HG03354 (cell line): ENCODE data around the gene CTH.
A peak's percentile ranks its signal among the peaks of the same experiment; 100 is the strongest.
"Not testable (repeated sequence)": the region's sequence is repeated elsewhere in the genome, so short reads cannot be mapped to it uniquely, and the experiment has no call there.

ENCODE experiments used
- ATAC-seq: cut with Tn5 transposase; IDR thresholded peaks from one replicate; pipeline ENCODE4 v1.9.1; 2021; ENCODE audit warnings: mild to moderate bottlenecking; ENCODE audit not compliant: unreplicated experiment, poor library complexity, severe bottlenecking

The CTH gene

DNA sequence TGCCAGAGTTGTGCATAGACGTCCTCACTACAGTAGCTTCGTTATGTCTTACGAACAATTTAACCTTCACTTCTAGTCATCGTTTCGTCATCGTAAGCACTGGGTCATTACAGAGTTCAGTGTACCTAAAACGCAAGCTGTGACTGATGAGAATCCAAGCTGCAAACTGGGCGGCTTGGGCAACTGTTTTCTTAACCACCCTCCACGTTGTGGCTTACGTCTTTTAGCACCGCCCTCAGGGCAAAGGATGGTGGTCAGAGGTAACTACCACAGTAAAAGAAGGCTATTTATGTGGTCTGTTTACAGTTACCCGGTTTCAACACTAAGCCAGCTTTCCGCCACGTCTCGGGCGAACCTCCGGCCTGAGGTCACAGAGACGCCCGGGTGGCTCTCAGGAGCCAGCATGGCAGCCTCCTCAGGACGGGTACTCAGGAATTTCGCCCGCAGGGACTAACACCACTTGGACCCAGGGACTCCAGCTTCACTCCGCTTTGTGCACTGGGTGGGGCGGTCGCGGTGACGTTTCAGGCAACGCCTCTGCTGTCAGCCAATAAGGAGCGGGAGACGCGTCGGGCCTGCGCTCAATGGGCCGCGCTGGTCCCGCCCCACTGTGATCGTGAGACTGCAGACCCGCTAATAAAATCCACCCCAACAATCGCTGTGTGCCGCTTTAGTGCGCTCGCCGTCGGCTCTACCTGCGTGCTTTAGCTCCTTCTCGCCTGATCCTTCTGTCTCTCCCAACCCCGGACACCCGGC is at the start of gene CTH:
Gene CTH (plus strand): TSS at position 665 of the 756 bp plus-strand sequence. CDS start 148 bp downstream, outside the sequence.
- peak; percentile 97 for ATAC-seq

- ATAC-seq, result no peak
These were observed 49.2 kb upstream of the CTH start for GRCh38 chr1:70361727-70362398.

GRCh38 chr1:70364439-70364838 is 46.6 kb upstream of the CTH start:
- no peak for ATAC-seq

DNA sequence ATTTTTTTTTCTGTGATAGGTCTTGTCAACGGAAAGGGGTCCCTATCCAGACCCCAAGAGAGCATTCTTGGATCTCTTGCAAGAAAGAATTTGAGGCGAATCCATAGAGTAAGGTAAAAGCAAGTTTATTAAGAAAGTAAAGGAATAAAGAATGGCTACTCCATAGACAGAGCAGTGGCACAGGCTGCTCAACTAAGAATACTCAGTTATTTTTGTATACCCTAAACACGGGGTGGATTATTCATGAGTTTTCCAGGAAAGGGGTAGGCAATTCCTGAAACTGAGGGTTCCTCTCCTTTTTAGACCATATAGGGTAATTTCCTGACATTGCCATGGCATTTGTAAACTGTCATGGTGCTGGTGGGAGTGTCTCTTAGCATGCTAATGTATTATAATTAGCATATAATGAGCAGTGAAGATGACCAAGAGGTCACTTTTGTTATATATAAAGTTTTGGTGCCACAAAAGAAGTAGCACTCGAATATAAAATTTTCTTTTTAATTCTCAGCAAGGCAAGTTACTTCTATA is 44.6 kb upstream of the CTH start:
- ATAC-seq, result not testable (repeated sequence)

DNA sequence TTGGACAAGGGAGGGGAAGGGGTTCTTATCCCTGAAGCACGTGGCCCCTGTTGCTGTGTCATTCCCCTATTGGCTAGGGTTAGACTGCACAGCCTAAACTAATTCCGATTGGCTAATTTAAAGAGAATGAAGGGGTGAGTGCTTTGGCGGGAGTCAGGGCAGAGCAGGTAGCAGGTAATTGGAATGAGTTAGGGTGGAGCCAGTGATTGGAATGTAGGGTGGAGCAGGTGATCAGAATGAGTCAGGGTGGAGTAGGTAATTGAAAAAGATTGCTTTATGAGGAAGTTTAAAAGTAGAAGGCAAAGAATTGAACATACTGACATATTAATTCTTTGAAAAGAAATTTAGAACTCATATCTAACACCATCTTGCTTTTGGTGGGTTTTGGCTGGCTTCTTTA is 44.1 kb upstream of the CTH start:
- not testable (repeated sequence) for ATAC-seq

DNA sequence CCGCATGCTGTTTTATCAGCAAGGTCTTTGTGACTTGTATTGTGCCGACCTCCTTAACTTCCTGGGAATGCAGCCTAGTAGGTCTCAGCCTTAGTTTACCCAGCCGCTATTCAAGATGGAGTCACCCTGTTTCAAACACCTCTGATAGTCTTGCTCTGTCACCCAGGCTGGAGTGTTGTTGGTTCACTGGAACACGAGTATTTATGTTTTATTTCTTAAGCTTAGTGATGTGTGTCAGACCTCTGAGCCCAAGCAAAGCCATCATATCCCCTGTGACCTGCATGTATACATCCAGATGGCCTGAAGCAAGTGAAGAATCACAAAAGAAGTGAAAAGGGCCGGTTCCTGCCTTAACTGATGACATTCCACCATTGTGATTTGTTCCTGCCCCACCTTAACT is 43.7 kb upstream of the CTH start:
- ATAC-seq, result not testable (repeated sequence)

DNA sequence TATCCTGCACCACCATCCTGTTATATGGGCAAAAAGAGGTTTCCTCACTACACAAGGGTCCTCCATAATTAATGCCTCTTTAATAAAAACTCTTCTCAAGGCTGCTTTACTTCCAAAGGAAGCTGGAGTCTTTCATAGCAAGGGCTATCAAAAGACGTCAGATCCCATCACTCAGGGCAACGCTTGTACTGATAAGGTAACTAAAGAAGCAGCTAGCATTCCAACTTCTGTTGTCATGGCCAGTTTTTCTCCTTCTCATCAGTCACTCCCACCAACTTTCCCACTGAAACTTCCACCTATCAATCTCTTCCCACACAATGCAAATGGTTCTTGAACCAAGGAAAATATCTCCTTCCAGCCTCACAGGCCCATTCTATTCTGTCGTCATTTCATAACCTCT is 39.5 kb upstream of the CTH start:
- not testable (repeated sequence) for ATAC-seq

GRCh38 chr1:70372426-70372825 is 38.6 kb upstream of the CTH start:
- no peak for ATAC-seq

- ATAC-seq, result not testable (repeated sequence)
These were observed 37.5 kb upstream of the CTH start for GRCh38 chr1:70373580-70373979.

DNA sequence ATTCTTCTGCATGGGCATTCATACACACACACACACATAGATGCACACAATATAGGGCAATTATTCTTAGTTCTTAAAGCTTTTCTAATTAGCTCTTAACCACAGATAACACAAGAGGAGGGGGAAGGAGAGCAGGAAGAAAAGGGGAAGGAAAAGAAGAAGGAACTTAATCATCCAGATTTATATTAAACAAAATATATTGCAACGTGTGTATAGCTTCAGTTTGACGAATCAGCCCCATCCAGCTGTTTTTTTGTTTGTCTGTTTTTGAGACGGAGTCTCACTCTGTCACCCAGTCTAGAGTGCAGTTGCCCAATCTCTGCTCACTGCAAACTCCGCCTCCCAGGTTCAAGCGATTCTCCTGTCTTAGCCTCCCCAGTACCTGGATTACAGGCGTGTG is 34.9 kb upstream of the CTH start:
- no peak for ATAC-seq

GRCh38 chr1:70382682-70383081 is 28.4 kb upstream of the CTH start:
- peak; percentile 81 for ATAC-seq

DNA sequence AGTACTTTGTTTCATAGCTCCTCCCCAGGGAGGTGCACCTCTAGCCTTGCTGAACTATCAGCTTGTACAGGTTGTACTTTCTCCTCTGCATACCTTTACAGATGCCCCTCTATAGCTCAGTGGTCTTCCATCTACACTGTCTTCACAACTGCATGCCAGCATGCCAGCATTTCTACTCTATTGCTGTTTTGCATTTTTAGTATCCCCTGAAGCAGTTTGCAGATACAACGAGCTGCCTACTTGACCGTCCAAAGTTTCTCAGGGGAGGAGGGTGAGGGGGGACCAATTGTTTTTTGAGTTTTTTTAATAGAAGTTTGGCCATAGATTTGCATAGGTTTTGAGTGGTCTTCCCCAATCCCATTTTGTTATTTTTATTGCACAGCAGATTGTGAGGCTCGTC is 27.6 kb upstream of the CTH start:
- no peak for ATAC-seq

GRCh38 chr1:70384542-70384941 is 26.5 kb upstream of the CTH start:
- ATAC-seq, result no peak

DNA sequence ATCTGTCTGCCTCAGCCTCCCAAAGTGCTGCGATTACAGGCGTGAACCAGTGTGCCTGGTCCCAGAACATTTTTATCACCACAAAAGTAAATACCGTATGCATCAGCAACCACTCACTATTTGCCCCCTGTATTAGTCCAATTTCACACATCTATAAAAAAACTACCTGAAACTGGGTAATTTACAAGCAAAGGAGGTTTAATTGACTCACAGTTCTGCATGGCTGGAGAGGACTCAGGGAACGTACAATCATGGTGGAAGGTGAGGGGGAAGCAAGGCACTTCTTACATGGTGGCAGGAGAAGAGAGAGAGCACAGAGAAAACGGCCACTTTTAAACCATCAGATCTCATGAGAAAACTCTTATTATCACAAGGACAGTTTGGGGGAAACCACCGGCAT is 25.6 kb upstream of the CTH start:
- no peak for ATAC-seq

DNA sequence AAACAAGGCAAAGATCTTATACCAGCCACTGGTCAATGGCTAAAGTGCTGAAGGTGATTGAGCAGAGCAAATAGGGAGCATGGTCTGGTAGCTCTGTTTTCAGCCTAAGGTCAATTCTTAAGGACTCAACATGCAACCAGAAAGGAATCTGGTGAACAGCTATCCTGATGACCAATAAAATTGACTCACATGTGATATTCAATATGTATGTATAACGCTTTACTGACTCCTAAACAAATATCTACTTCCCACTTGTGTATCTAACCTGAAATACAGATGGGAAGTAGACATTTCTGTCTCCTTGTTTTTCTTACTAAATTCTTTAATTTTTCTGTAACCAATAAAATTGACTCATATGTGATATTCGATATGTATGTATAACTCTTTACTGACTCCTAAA is 24.9 kb upstream of the CTH start:
- no peak for ATAC-seq

GRCh38 chr1:70387507-70387906 is 23.6 kb upstream of the CTH start:
- ATAC-seq, result no peak

- no peak for ATAC-seq
These were observed 18.4 kb upstream of the CTH start for GRCh38 chr1:70392626-70393025.

- ATAC-seq, result no peak
These were observed 14.5 kb upstream of the CTH start for GRCh38 chr1:70396607-70397006.

DNA sequence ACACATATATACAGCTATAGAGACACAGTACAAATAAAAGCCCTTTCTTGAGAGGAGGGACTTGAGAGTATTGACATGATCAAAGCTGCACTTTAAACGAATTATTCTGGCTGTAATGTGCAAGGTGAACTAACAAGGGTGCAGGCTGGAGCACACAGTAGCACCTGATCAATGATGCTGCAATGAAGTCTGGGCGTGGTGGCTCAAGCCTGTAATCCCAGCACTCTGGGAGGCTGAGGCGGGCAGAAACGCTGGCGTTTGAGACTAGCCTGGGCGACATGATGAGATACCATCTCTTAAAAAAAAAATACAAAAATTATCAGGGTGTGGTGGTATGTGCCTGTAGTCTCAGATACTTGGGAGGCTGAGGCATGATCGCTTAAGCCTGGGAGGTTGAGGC is 14.1 kb upstream of the CTH start:
- no peak for ATAC-seq

- no peak for ATAC-seq
These were observed 10.7 kb upstream of the CTH start for GRCh38 chr1:70400335-70400734.

DNA sequence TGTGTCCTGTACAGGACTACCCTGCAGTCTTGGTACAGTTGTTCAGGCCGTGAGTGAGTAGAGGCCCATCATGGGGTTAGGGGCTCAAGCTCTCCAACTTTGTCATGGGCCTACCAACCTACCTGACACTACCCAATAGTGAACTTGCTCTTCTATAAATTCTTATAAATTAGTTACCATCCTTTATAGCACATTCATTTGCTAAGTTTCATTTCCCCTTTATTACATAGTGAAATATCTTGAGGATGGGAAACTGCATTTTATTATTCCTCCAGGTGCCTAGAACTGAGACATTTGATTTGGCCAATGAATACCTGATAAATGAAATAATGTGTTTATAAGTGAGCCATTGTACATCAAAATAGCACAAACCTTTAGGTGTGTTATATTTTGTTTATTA is 9.1 kb upstream of the CTH start:
- peak; percentile 58 for ATAC-seq
